ENCODE measurements around the gene TCTA. TPM values are rescaled to one million over a fixed set of nuclear protein-coding genes. Genes with fewer than 3 reads are reported as not detected.

Gene TCTA
- polyA plus RNA-seq, 3 donors, result 33.9 to 36.7 (median 34.3) TPM

GRCh38 chr3:49428752-49429080 lies 16.5 kb downstream of the TCTA start:
- peak in 1 of 11 donors; percentile 38 for DNase-seq (ENCODE audit: extremely low read depth in 1 of 11, low read depth in 9 of 11, low spot score in 4 of 11)

- DNase-seq (ENCODE audit: extremely low read depth in 1 of 11, low read depth in 9 of 11, low spot score in 4 of 11), result no peak
Measured at GRCh38 chr3:49434731-49435130, 22.5 kb downstream of the TCTA start.

- DNase-seq (ENCODE audit: extremely low read depth in 1 of 11, low read depth in 9 of 11, low spot score in 4 of 11), result no peak
Measured at GRCh38 chr3:49445391-49445790, 33.2 kb downstream of the TCTA start.

GRCh38 chr3:49453621-49454020 lies 41.4 kb downstream of the TCTA start:
- no peak for DNase-seq (ENCODE audit: extremely low read depth in 1 of 11, low read depth in 9 of 11, low spot score in 4 of 11)

- DNase-seq (ENCODE audit: extremely low read depth in 1 of 11, low read depth in 9 of 11, low spot score in 4 of 11), result peak in 1 of 11 donors; percentile 60
Measured at GRCh38 chr3:49454458-49454857, 42.2 kb downstream of the TCTA start.

- DNase-seq (ENCODE audit: extremely low read depth in 1 of 11, low read depth in 9 of 11, low spot score in 4 of 11), result no peak
Measured at GRCh38 chr3:49454898-49455681, 42.9 kb downstream of the TCTA start.

GRCh38 chr3:49456466-49456865 lies 44.2 kb downstream of the TCTA start:
- DNase-seq (ENCODE audit: extremely low read depth in 1 of 11, low read depth in 9 of 11, low spot score in 4 of 11), result no peak

GRCh38 chr3:49460188-49460890 lies 48.1 kb downstream of the TCTA start:
- DNase-seq (ENCODE audit: extremely low read depth in 1 of 11, low read depth in 9 of 11, low spot score in 4 of 11), result no peak

- DNase-seq (ENCODE audit: extremely low read depth in 1 of 11, low read depth in 9 of 11, low spot score in 4 of 11), result no peak
Measured at GRCh38 chr3:49460956-49461355, 48.7 kb downstream of the TCTA start.

- peak in 2 of 11 donors; percentile 49 to 65 for DNase-seq (ENCODE audit: extremely low read depth in 1 of 11, low read depth in 9 of 11, low spot score in 4 of 11)
Measured at GRCh38 chr3:49461443-49462171, 49.4 kb downstream of the TCTA start.

- no peak for DNase-seq (ENCODE audit: extremely low read depth in 1 of 11, low read depth in 9 of 11, low spot score in 4 of 11)
Measured at GRCh38 chr3:49462222-49462621, 50.0 kb downstream of the TCTA start.

GRCh38 chr3:49465270-49466034 lies 53.2 kb downstream of the TCTA start:
- no peak for DNase-seq (ENCODE audit: extremely low read depth in 1 of 11, low read depth in 9 of 11, low spot score in 4 of 11)

Other genes starting within 250 kb of the TCTA start
- 10 to 100 TPM; 20.2 to 30.2 (median 24.3) TPM for gene CCDC71, start 246.1 kb upstream of the TCTA start, polyA plus RNA-seq (ENCODE audit: insufficient read length in 3 of 3)
- gene KLHDC8B, start 240.8 kb upstream of the TCTA start, polyA plus RNA-seq (ENCODE audit: insufficient read length in 3 of 3), result 10 to 100 TPM; 38.9 to 45.9 (median 40.0) TPM
- gene C3orf62, start 135.2 kb upstream of the TCTA start, polyA plus RNA-seq (ENCODE audit: insufficient read length in 3 of 3), result 10 to 100 TPM in 2 of 3 donors, 1 to 10 TPM in 1; 8.7 to 12.6 (median 10.6) TPM
- 10 to 100 TPM; 61.2 to 77.5 (median 66.5) TPM for gene USP4, start 72.4 kb upstream of the TCTA start, polyA plus RNA-seq (ENCODE audit: insufficient read length in 3 of 3)
- 100 to 1,000 TPM in 2 of 3 donors, 10 to 100 TPM in 1; 96.7 to 170 (median 148) TPM for gene GPX1, start 54.1 kb upstream of the TCTA start, polyA plus RNA-seq (ENCODE audit: insufficient read length in 3 of 3)
- 100 to 1,000 TPM; 481 to 531 (median 521) TPM for gene RHOA, start 447 bp upstream of the TCTA start, polyA plus RNA-seq (ENCODE audit: insufficient read length in 3 of 3)
- 10 to 100 TPM; 37.6 to 48.9 (median 40.4) TPM for gene AMT, start 10.1 kb downstream of the TCTA start, polyA plus RNA-seq (ENCODE audit: insufficient read length in 3 of 3)
- 10 to 100 TPM; 21.8 to 26.8 (median 26.7) TPM for gene NICN1, start 16.9 kb downstream of the TCTA start, polyA plus RNA-seq (ENCODE audit: insufficient read length in 3 of 3)
- 100 to 1,000 TPM in 2 of 3 donors, 10 to 100 TPM in 1; 99.7 to 116 (median 102) TPM for gene DAG1, start 57.8 kb downstream of the TCTA start, polyA plus RNA-seq (ENCODE audit: insufficient read length in 3 of 3)
- gene BSN, start 142.1 kb downstream of the TCTA start, polyA plus RNA-seq (ENCODE audit: insufficient read length in 3 of 3), result 1 to 10 TPM; 1.2 to 1.5 (median 1.4) TPM